HCT116 (cell line): ENCODE data around the gene CLDN5. TPM values are rescaled to one million over a fixed set of nuclear protein-coding genes. Genes with fewer than 3 reads are reported as not detected.

Source experiments
- ATAC-seq: fragments of 200-7000 bp; cut with Tn5 transposase; 2 replicates; pipeline ENCODE4 v1.9.1; 2020; ENCODE audit warnings: mild to moderate bottlenecking, moderate library complexity
- BruUV-seq: library from RNA; stranded (reverse); fragments of 400-500 nt; replicated peaks from 2 replicates; lab custom pipeline; 2021; lab: Mats Ljungman, UMichigan
- CTCF ChIA-PET: fragments of 300-600 bp; sonication (Branson Sonifier 250); formaldehyde crosslinking; loops from one replicate; lab custom pipeline; 2021; ENCODE audit warnings: antibody characterized with exemption; lab: Charles Lee
- POLR2A ChIA-PET: fragments of 300-600, 350-600 bp; sonication (Branson Sonifier 250); formaldehyde crosslinking; loops from one replicate; lab custom pipeline; 2021; ENCODE audit warnings: antibody characterized with exemption; lab: Charles Lee
- RAD21 ChIA-PET, 2 experiments: fragments of 300-600 bp; sonication (Branson Sonifier 250); formaldehyde crosslinking; loops; one replicate each; lab custom pipeline; 2023; ENCODE audit warnings: low total read pairs in 2 of 2; ENCODE audit not compliant: uncharacterized antibody in 2 of 2, unreplicated experiment in 2 of 2, low non-redundant PET in 1 of 2; lab: Charles Lee
- DNase-seq: peaks from one replicate; pipeline ENCODE4 v3.0.0-alpha.2; 2010; ENCODE audit warnings: low read depth, low spot score
- H2AFZ ChIP-seq: fragments of 200-600 bp; shearing (Covaris generic), sonication (generic); 2 replicates; pipeline ENCODE4 v1.6.1; 2017; ENCODE audit warnings: low read depth, mixed run types, mixed read lengths, antibody characterized with exemption, low read length; ENCODE audit not compliant: poor library complexity, severe bottlenecking
- H3K27ac ChIP-seq: 2 replicates; pipeline ENCODE4 v1.5.1; 2012; ENCODE audit warnings: low read depth, low read length
- H3K27me3 ChIP-seq: fragments of 200-600 bp; sonication (generic); 2 replicates; pipeline ENCODE4 v1.6.1; 2016; ENCODE audit warnings: mixed run types, low read length, mixed read lengths; ENCODE audit not compliant: insufficient read depth
- H3K36me3 ChIP-seq, 2 experiments: fragments of 200-500 bp in 1 of 2; fragments of 200-600 bp in 1 of 2; sonication (Bioruptor generic) in 1 of 2; sonication (generic) in 1 of 2; 2 replicates each; pipeline versions ENCODE4 v1.5.1 to v1.6.1; 2014 to 2016; ENCODE audit warnings: low read length in 2 of 2, inconsistent platforms in 1 of 2, mixed read lengths in 1 of 2, mixed run types in 1 of 2; ENCODE audit not compliant: insufficient read depth in 2 of 2, control insufficient read depth in 1 of 2
- H3K4me1 ChIP-seq, 2 experiments: fragments of 200-600 bp in 1 of 2; sonication (generic) in 1 of 2; 2 replicates each; pipeline versions ENCODE4 v1.5.1 to v1.6.1; 2012 to 2017; ENCODE audit warnings: low read length in 2 of 2, inconsistent platforms in 1 of 2, mild to moderate bottlenecking in 1 of 2, mixed read lengths in 1 of 2, mixed run types in 1 of 2, moderate library complexity in 1 of 2; ENCODE audit not compliant: insufficient read depth in 2 of 2, control insufficient read depth in 1 of 2
- H3K4me2 ChIP-seq: fragments of 200-600 bp; sonication (generic); 2 replicates; pipeline ENCODE4 v1.6.1; 2017; ENCODE audit warnings: mixed run types, low read length, mixed read lengths
- H3K4me3 ChIP-seq, 2 experiments: fragments of 200-600 bp in 1 of 2; sonication (generic) in 1 of 2; replicated peaks in 1 of 2; 2 replicates each; pipeline ENCODE4 v1.5.1; 2011 to 2016; ENCODE audit warnings: low read length in 2 of 2, control low read depth in 1 of 2, low read depth in 1 of 2, mild to moderate bottlenecking in 1 of 2, mixed read lengths in 1 of 2, mixed run types in 1 of 2
- H3K79me2 ChIP-seq: fragments of 200-600 bp; sonication (generic); 2 replicates; pipeline ENCODE4 v1.6.1; 2017; ENCODE audit warnings: mild to moderate bottlenecking, mixed run types, low read length, moderate library complexity, mixed read lengths; ENCODE audit not compliant: insufficient read depth
- H3K9ac ChIP-seq: fragments of 200-600 bp; sonication (generic); 2 replicates; pipeline ENCODE4 v1.6.1; 2016; ENCODE audit warnings: low read length, mixed read lengths
- H3K9me2 ChIP-seq: fragments of 200-600 bp; sonication (generic), shearing (Covaris generic); 2 replicates; pipeline ENCODE4 v1.6.1; 2017; ENCODE audit warnings: mixed run types, mild to moderate bottlenecking, moderate library complexity; ENCODE audit not compliant: insufficient read depth
- H3K9me3 ChIP-seq, 2 experiments: fragments of 200-500 bp in 1 of 2; fragments of 200-600 bp in 1 of 2; sonication (Bioruptor generic) in 1 of 2; sonication (generic) in 1 of 2; 2 replicates each; pipeline ENCODE4 v1.6.1; 2014 to 2017; ENCODE audit warnings: low read length in 2 of 2, mixed read lengths in 2 of 2, inconsistent platforms in 1 of 2, low read depth in 1 of 2, mild to moderate bottlenecking in 1 of 2, mixed run types in 1 of 2, moderate library complexity in 1 of 2; ENCODE audit not compliant: control insufficient read depth in 1 of 2, insufficient read depth in 1 of 2
- H4K20me1 ChIP-seq: fragments of 200-600 bp; sonication (generic), shearing (Covaris generic); 2 replicates; pipeline ENCODE4 v1.6.1; 2017; ENCODE audit warnings: mixed run types, mild to moderate bottlenecking, moderate library complexity; ENCODE audit not compliant: insufficient read depth
- CBX3 ChIP-seq: IDR thresholded peaks from 2 replicates; pipeline ENCODE4 v1.6.1; 2012; ENCODE audit warnings: low read depth
- FOSL1 ChIP-seq: IDR thresholded peaks from 2 replicates; pipeline ENCODE4 v1.6.1; 2012; ENCODE audit warnings: low read depth
- JUND ChIP-seq: IDR thresholded peaks from 2 replicates; pipeline ENCODE4 v1.6.1; 2012
- RAD21 ChIP-seq: IDR thresholded peaks from 2 replicates; pipeline ENCODE4 v1.6.1; 2012; ENCODE audit warnings: low read depth, mild to moderate bottlenecking
- SIN3A ChIP-seq: IDR thresholded peaks from 2 replicates; pipeline ENCODE4 v1.6.1; 2012; ENCODE audit warnings: low read depth
- SP1 ChIP-seq: IDR thresholded peaks from 2 replicates; pipeline ENCODE4 v1.6.1; 2012; ENCODE audit warnings: low read depth
- ZFX ChIP-seq: fragments of 450-650 bp; IDR thresholded peaks from 2 replicates; pipeline ENCODE4 v1.6.1; 2017
- ZNF274 ChIP-seq: fragments of 200-500 bp; sonication (Bioruptor generic); IDR thresholded peaks from 2 replicates; pipeline ENCODE4 v1.6.1; 2014; ENCODE audit warnings: mild to moderate bottlenecking, low read depth, low read length, inconsistent platforms
- intact Hi-C: fragments of 100-400 bp; cut with micrococcal nuclease; formaldehyde crosslinking; loops from 2 replicates; pipeline ENCODE4 v1.10.0; 2022
- total RNA-seq: library from RNA; stranded (reverse); gene quantifications from one replicate; pipeline ENCODE4 v1.2.1, GENCODE V29; 2021; ENCODE audit not compliant: unreplicated experiment
- TF ChIP-seq, protein P1 (sequence below): IDR thresholded peaks from 2 replicates; pipeline ENCODE4 v1.6.1; 2012; ENCODE audit warnings: low read depth

The CLDN5 gene
- total RNA-seq, 1 experiment from 2014 or later = 0.32 TPM

GRCh38 chr22:19515654-19516377 is 8.4 kb downstream of the CLDN5 start:
- CTCF ChIA-PET = no interaction called here
- no TSS peak for BruUV-seq
- RAD21 ChIA-PET = no interaction called here

More at GRCh38 chr22:19515654-19516377, 8.4 kb downstream of the CLDN5 start:
- Histone ChIP-seq H3K79me2 (no peaks in the 10 kb centered on the region), H3K9me3 (no peaks in the 10 kb centered on the region), H3K27ac (no peak overlapping the region), H4K20me1 (no peaks in the 10 kb centered on the region), H3K4me1 (no peaks in the 10 kb centered on the region), H3K4me2 (no peak overlapping the region), H3K27me3 (no peaks in the 10 kb centered on the region), H2AFZ (no peak overlapping the region), H3K36me3 (peaks cover 7 to 35% of the 10 kb centered on the region in 2 experiments; a peak in 3 of 4 replicates), H3K4me3 (no peak overlapping the region), H3K9me2 (no peaks in the 10 kb centered on the region), H3K9ac (no peak overlapping the region)
- ATAC-seq = no peak
- TF ChIP-seq ZFX (no peak), SP1 (no peak), CBX3 (no peak), FOSL1 (no peak), JUND (no peak), SIN3A (no peak), RAD21 (no peak), ZNF274 (no peak)
- TF ChIP-seq, protein P1, sequence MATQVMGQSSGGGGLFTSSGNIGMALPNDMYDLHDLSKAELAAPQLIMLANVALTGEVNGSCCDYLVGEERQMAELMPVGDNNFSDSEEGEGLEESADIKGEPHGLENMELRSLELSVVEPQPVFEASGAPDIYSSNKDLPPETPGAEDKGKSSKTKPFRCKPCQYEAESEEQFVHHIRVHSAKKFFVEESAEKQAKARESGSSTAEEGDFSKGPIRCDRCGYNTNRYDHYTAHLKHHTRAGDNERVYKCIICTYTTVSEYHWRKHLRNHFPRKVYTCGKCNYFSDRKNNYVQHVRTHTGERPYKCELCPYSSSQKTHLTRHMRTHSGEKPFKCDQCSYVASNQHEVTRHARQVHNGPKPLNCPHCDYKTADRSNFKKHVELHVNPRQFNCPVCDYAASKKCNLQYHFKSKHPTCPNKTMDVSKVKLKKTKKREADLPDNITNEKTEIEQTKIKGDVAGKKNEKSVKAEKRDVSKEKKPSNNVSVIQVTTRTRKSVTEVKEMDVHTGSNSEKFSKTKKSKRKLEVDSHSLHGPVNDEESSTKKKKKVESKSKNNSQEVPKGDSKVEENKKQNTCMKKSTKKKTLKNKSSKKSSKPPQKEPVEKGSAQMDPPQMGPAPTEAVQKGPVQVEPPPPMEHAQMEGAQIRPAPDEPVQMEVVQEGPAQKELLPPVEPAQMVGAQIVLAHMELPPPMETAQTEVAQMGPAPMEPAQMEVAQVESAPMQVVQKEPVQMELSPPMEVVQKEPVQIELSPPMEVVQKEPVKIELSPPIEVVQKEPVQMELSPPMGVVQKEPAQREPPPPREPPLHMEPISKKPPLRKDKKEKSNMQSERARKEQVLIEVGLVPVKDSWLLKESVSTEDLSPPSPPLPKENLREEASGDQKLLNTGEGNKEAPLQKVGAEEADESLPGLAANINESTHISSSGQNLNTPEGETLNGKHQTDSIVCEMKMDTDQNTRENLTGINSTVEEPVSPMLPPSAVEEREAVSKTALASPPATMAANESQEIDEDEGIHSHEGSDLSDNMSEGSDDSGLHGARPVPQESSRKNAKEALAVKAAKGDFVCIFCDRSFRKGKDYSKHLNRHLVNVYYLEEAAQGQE = no peak
- intact Hi-C loops = no loop called here
- POLR2A ChIA-PET = no interaction called here
- DNase-seq = no peak
